DMS79 (cell line): ENCODE measurements around the gene TTLL5.

ENCODE experiments used
- DNase-seq: peaks from one replicate; lab custom pipeline; 2025; lab: John Stamatoyannopoulos, UW

Gene TTLL5

DNA sequence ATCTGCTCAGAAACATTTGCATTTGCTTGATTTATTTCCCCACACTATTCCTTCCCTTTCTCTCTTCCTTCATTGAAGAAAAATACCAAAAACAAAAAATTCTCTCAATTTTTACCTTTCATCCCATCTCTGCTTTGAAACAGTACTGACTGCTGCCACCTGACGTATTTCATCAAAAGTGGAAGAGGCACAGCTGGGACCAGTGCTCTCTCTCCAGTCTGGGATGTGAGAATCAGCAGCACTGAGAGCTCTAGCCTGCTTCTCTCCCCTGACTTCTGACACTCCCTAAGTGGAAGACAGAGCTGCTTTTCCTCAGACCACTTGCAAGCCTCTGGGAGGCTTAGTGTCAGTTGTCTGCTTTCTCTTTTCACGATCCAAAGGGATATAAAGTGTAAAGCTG is 36.9 kb downstream of the TTLL5 start:
- no peak for DNase-seq

DNA sequence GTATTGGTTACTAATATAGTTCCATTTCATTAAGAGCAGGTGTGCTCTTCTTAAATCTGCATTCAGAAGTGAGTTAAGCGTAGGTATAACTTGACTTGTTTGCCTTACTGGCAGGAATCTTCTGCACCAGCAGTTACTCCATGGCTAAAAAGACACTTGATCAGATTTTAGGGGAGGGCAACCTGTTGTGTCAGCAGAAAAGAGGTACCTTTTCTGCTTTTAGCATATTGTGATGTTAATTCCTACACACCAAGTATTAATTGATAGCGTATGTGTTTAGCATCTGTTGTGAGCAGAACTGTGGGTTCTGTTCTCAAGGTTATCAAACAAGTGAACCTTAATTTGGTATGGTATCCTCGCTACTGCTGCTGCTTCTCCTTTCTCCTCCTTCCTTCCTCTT is 38.3 kb downstream of the TTLL5 start:
- no peak for DNase-seq

DNA sequence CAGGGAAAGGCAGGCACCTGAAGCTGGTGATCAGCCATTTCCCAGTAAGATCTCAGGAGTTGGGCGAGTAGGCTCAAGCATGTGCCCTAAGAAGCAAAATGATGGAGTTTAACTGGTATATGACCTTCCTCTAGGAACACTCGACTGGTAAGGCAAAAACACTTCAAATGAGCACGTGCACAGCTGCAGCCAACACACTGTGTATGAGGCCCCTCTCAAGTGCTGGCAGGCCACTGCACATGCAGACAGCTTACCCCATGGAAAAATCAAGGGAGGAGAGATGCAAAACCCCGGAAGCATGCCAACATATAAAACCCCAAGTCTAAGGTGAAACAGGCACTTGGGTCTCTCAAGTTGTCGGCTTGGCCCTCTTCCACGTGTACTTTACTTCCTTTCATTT is 39.2 kb downstream of the TTLL5 start:
- no peak for DNase-seq

DNA sequence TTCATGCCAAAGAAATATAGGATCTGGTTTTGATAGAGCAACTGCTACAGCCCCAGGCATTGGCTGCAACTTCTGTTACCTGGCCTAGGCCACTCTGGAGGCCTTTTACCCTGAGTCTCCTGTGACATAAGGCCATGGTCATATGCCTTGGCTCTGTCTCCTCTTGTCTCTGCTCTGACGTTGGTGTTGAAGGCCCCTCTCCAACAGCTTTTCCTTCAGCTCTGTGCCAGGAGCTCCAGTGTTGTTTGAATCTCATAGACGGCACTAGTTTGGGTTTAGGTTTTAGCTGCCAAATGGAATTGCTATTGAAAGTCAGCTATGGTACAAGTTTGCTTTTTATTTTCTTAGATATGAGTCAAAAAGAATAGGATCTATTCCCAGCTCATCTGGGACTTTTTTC is 41.1 kb downstream of the TTLL5 start:
- no peak for DNase-seq

DNA sequence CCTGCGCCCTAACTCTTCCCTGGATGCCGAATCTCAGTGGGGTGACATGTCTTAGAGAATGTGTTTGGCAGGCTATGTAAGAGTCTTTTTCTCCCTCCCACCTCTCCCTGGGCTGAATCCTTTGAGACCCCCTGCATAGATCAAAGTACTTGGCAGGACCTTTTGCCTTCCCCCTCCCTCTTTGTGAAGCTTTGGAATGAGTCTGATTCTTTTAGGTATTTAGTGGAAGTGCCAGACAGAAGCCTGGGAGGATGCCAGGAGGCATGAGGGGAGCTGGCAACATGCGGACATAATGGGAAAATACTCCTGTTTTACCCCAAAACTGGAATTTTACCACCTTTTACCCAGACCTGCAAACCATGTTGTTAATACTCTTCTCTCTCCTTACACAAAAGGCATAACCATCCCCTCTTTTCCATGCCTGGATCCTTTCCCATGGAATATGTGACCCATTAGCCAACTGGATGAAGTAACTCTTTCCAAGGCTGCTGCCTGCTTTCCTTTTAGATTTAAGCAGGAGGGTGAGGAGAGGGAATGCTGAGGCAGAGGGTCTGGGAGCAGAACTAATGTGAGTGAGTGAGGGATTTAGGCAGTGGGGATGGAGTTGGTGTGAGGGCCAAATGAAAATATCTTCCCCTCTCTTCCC is 41.7 kb downstream of the TTLL5 start:
- no peak for DNase-seq

DNA sequence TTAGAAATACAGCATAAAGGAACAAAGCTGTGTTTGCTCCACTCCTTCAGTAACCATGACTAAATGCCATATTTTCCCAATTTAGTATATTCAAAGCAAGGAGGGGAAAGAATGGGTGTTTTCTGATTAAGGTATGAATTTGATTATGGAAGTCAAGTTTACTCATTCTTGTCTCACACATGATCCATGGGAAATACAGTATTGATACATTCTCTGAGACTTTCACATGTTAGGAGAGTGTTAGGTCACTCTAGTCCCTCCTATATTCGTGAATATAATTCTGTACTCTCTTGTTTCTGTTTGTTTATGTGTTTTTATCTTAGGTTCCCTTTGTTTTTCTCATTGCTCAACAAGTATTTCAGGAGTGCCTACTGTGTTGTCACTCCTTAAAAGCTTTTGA is 42.4 kb downstream of the TTLL5 start:
- no peak for DNase-seq

DNA sequence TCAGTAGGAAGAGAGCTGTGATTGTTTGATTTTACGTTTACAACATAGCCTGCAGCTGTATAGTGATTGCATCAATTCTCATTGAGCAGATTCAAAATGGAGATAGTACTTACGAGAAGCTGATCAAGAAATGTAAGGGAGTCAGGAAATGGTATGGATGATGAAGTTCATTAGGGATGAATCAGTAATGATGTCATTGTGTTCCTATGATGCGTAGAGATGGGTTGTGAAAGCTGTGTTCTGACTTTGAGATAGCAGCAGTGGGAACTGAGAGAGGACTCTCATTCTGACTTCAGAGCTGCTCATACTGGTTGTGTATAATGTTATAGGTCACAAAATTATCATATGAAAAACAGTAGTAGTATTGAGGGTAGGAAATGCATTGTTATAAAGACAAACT is 44.0 kb downstream of the TTLL5 start:
- DNase-seq, result no peak

DNA sequence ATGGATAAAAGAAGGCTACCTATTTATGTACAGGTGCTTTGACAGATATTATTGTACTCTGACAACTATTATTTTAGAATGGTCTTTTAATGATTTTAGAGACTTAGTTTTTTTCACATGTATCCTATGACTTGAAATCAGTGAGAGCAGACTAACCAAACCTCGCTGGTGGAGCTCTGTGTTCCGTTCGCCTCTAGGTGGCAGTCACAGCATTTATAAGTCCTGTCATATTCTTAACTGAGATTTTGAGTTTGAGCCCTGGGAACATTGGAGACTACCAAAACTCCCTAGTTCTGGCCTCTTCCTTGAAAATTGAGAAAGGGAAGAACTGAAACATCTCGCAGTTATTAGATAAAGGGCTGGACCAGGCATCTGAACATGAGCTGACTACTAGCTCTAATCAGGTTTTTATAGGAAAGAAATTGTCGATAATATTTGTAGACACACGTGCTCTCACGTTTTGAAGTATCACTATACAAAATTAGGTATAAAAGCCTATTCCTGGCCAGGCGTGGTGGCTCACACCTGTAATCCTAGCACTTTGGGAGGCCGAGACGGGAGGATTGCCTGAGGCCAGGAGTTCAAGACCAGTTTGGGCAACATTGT is 48.3 kb downstream of the TTLL5 start:
- DNase-seq, result peak; percentile 63

DNA sequence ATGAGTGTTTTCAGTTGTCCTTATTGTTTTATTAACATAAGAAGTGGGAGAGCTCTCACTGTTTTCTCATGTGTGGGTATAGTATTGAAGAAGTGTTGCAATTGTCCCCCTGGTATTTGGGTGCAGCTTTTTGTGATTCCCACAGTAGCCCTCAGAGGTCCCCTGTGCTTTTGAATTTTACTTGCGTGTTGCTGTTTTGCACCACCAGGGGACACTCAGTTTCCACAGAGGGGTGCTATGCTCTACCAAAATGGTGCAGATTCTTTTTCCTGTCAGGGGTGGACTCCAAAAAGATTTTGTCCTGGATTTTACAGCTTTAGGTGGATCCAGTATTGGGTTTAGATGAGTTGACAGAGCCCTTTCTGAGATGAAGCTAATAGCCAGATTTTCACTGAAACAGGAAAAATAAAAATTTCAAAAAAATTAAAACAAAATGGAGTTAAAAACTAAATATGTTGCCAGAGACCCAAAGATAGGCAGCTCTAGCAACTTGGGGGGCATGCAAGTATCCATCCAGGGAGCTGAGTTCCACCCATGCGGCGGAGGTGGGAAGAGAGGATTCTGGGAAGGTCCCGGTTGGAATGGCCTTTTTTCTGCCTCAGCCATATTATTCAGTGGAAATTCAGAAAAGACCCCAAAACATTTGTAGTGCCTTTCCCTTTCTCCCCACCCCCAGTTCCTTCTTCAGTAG is 50.2 kb downstream of the TTLL5 start:
- DNase-seq, result no peak

DNA sequence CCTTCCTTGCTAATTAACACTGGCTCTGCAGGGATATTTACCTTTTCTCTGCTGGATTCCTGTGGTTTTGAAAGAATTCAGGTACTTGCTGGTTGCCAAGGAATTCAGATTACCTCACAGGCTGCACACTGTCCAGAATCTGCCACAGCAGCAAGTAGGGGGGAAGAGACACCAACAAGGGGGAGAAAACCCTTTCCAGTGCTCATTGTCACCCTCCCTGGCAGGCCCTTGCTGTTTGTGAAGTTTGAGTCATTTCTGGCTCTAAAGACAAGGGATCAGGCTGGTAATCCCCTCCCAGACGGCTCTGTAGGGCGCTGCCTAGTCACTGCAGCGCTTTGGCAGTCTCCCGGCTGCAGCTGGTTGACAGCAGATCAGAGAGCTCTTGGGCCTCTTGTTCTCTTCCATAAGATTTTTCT is 50.8 kb downstream of the TTLL5 start:
- peak; percentile 56 for DNase-seq

DNA sequence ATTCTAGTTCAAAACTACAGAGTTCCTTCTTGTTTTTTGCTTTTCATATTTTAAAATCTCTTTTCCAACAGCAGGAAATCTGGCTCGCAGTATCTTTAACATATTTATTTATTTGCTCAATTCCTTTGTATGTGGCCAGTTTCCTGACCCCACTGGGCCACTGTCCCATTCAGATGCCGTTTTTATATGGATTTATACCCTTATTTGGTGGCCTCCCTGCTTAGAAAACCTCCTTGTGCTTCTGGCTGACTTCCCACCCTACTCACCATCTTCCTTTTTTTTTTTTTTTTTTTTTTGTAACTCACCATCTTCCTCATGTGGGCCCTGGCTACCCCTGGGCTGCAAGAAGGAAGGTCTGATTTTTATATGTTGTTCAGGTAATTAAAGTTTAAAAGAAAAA is 53.9 kb downstream of the TTLL5 start:
- no peak for DNase-seq

DNA sequence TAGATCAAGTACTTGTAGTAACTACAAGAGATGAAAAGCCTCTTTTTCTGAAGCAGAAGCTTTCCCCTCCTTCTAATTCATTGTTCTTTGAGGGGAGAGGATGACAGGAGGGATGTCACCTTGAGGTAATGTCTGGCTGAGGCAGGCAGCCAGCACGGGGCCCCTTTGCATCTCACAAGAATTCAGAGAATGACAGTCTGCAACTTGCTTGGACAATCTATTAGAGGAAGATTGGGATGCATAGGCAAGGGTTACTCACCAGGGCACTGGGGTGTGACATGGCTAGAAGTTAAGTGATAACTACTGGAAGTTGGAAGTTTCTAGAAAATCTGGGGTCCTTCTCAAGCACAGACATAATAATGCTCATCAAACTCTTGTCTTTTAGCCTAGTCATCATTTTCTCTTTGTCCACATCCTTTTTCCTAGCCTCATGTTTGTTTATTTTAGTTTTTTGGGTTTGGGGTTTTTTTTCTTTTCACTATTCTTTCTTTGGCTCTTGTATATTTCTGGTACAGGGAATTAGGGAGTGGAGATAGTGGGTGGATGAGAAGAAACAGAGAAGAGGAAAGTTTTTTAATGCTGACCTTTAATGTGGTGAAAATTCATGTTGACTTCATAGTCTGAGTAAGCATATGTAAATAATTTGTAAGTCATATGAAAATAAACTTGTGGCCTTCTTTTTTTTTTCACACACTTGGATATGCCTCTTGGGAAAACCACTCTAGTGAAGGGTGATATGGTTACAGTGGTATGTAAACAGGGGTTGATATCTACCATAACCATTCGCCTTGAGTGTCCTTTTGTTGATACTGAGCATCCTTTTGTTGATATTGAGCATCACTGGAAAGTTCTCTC is 55.1 kb downstream of the TTLL5 start:
- no peak for DNase-seq

DNA sequence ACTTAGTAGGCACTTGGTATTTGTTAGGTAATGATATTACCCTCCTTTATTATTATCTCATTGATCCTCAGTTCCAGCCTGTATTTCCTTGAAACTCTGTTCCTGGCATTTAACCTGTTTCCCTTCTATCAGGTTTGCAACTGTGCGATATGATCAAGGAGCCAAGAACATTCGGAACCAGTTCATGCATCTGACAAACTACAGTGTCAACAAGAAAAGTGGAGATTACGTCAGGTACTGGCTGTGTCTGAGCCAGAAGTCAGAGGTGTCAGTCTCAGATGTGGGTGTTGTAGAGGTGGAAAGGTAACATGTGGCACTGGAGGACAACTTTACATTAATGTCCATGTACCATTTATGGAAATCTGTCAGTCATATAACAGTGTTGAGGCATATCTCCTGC is 56.7 kb downstream of the TTLL5 start:
- no peak for DNase-seq

DNA sequence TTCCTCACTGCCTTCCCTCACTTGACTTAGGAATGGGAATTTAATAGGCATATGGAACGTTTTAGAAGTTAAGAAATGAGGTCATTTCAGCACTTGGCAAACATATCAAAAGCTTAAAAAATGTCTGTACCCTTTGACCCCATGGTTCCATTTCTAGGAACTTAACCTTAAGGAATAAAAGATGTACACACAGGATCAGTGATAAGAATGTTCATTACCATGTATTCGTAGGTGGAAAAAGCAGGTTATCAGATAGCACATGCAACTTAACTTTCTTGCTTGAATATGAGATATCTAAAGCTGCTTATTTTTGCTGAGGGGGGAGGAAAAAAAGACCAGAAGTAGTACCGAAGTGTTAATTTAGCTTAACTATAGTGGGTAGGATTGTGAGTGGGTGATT is 57.2 kb downstream of the TTLL5 start:
- no peak for DNase-seq

DNA sequence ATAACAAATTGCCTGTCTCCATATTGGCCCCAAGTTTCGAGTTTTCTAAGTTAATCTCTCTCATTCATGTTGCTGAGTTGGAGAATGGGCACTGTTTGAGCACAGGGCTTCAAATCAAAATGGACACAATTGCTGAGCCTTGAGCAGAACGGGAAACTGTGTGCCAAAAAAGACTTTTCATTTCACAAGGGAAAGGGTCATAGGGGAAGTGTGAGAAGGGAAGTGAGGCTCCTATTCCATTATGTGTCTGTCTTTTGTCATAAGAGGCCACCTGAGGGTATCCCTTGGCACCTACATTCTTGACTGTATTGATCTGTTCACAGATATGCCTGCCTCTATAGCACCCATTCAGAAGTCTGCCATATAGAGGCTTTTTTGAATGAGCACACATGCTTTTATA is 59.1 kb downstream of the TTLL5 start:
- DNase-seq, result no peak

DNA sequence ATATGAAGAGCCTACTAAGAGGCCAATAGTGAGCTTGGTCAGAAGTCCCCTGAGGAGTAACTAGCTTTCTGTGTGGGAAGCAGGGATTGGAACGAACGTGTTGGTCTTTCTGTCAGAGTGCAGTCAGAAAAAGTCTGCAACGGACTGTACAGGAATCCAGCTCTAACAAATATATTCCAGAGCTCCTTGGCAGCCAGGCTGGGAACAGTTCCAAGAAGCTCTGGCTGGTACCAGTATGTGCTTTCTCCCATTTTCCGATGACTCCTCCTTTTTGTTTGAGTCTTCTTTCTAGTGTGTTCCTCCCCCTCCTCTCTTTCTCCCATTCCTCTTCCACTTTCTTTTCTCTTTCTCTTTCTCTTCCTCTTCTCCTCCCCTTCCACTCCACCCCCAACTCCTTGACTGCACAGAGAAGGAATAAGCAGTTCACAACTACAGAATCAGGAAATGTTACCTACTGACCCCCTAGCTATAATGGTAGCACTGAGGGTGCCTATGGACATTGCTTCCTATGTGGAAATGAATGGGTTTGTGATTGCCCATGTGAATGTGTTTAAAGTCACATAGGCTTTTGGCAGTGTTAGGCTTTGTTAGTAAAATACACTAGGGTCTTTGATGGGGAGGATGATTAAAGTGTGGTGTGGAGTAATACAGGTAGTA is 59.9 kb downstream of the TTLL5 start:
- no peak for DNase-seq

DNA sequence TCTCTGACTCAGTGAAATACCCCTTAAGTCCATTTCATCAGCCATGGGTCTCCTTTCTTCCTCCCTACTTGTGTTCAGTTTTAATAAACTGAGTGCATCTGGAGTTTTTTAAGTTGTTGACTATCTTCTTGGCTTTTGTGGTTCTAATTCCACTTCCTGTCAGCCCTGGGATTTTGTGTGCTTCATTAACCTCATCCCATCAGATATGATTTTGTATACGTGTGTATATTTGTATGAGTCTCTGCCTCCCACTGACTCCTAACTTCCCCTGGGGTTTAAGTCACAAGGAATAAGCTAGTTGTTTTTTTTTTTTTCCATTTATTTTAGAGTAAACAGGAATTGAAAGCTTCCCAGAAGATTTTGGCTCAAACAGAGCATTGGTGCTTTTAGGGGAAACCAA is 62.7 kb downstream of the TTLL5 start:
- DNase-seq, result no peak

DNA sequence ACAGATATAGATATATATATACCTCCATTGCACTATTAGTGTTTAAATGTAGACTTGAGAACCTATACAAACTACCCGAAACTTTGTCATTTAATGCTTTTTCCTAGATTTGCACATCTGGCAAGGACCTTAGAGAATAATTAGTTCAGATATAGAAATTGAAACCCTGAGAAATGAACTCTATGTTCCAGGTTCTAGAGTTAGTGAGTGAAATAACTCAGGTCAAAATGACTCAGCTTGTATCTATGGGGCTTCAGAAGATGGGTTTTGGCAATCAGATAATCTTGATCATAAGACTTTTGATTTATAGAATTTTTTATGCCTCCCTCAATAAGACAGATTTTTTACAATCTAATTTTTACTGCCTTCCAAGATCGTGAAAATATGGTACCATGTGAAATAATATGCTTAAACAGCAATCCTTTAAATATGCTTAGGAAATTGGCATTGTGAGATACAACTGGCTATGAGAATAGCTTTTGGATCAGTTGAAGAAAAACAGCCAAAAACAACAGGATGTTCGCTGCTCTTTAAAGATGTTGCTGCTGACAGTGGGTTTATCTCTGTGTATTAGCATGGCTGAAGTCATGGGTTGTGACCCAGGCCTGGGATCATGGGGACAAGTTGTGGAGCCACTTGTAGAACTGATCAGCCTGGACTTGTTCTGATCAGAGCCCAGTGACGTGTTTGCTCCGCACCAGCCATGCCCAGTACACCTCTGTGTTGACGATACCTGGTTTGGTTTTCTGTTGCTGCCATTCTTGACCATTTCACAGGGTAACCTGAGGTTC is 63.6 kb downstream of the TTLL5 start:
- no peak for DNase-seq

DNA sequence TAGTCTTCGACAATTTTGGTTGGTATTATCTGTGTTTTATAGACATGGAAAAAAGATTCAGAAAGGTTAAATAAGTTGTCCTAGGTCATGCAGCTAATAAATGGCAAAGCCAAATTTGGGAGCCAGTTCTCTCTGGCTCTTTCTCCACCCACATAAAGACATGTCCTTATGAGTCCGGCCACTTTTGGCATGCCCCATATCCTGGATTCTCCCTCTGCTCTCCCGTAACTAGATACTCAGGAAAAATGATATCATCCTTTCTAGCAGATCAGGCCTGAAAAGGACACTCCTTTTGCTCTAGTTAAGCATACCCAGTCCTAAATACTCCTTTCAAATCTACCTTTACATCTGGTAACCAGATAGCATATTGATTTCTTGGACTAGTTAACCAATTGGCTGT is 64.4 kb downstream of the TTLL5 start:
- DNase-seq, result no peak

DNA sequence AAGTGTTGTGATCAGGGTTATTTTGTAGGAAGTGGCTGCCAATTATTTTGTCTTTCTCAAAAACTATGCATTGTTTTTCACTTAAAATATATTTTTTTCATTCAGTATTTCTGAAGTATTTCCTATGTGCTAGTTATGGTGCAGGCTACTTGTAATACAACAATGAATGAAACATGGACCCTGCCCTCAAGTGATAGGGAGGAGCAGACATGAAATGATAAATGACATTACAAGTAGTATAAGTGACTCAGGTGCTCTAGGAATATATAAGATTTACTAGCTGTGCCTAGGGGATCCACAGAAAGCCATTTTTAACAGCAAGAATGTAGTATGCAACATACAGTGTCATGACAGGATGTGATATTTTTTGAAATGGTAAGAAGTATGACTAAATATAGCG is 65.3 kb downstream of the TTLL5 start:
- no peak for DNase-seq

DNA sequence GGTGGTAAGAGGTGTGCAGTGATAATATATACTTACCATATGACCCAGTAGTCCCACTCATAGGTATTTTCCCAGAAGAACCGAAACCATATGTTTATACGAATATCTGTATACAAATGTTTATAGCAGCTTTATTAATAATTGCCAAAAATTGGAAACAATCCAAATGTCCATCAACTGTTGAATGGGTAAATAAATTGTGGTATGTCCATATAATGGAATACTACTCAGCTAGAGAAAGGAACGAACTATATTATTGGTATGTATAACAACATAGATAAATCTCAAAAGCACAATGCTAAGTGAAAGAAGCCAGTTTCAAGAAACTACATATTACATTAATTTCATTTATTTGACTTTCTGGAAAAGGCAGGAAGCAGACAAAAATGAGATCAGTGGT is 66.1 kb downstream of the TTLL5 start:
- DNase-seq, result no peak
